COLO668 (cell line): ENCODE measurements around the gene FDX1.

Experiments
- DNase-seq: peaks from one replicate; lab custom pipeline; 2025; ENCODE audit not compliant: unreplicated experiment; lab: John Stamatoyannopoulos, UW

Gene FDX1

GRCh38 chr11:110431051-110431672, 1.4 kb downstream of the FDX1 start:
- DNase-seq: no peak

- DNase-seq: no peak
Measured at GRCh38 chr11:110431674-110432073, 1.9 kb downstream of the FDX1 start.

- no peak for DNase-seq
Measured at GRCh38 chr11:110432713-110433392, 3.1 kb downstream of the FDX1 start.

GRCh38 chr11:110433393-110434333, 3.9 kb downstream of the FDX1 start:
- no peak for DNase-seq

GRCh38 chr11:110434952-110435779, 5.4 kb downstream of the FDX1 start:
- peak; percentile 32 for DNase-seq

GRCh38 chr11:110435780-110436717, 6.3 kb downstream of the FDX1 start:
- DNase-seq: no peak

GRCh38 chr11:110438017-110438416, 8.3 kb downstream of the FDX1 start:
- DNase-seq: no peak

- DNase-seq: no peak
Measured at GRCh38 chr11:110445437-110445836, 15.7 kb downstream of the FDX1 start.

- no peak for DNase-seq
Measured at GRCh38 chr11:110446061-110446460, 16.3 kb downstream of the FDX1 start.

GRCh38 chr11:110446594-110446993, 16.8 kb downstream of the FDX1 start:
- no peak for DNase-seq

GRCh38 chr11:110447343-110447742, 17.6 kb downstream of the FDX1 start:
- DNase-seq: no peak

- DNase-seq: no peak
Measured at GRCh38 chr11:110447897-110448745, 18.4 kb downstream of the FDX1 start.

GRCh38 chr11:110450246-110450645, 20.5 kb downstream of the FDX1 start:
- no peak for DNase-seq

GRCh38 chr11:110452720-110453119, 23.0 kb downstream of the FDX1 start:
- DNase-seq: no peak

GRCh38 chr11:110453684-110454354, 24.1 kb downstream of the FDX1 start:
- no peak for DNase-seq

GRCh38 chr11:110454609-110455008, 24.9 kb downstream of the FDX1 start:
- DNase-seq: no peak

- no peak for DNase-seq
Measured at GRCh38 chr11:110455718-110456117, 26.0 kb downstream of the FDX1 start.

- DNase-seq: peak; percentile 39
Measured at GRCh38 chr11:110463153-110463552, 33.4 kb downstream of the FDX1 start.
